Motor neuron (in vitro differentiated cells): ENCODE data around the gene HBP1. TPM values are rescaled to one million over a fixed set of nuclear protein-coding genes. Genes with fewer than 3 reads are reported as not detected.

Experiments used
- ATAC-seq, 8 experiments: fragments of 200-7000 bp; cut with Tn5 transposase; replicated peaks in 6 of 8; 2 replicates each; pipeline ENCODE4 v1.8.0; 2021; ENCODE audit warnings: mild to moderate bottlenecking in 8 of 8, moderate library complexity in 8 of 8
- H3K27ac ChIP-seq, 2 donors: fragments of 250-450 bp; sonication (Bioruptor Pico); 2 replicates each; pipeline ENCODE4 v1.9.0; 2021; ENCODE audit warnings: antibody characterized with exemption in 2 of 2, mild to moderate bottlenecking in 2 of 2, moderate library complexity in 1 of 2
- H3K4me1 ChIP-seq, 2 donors: fragments of 250-450 bp; sonication (Bioruptor Pico); replicated peaks in 1 of 2; 2 replicates each; pipeline ENCODE4 v1.6.1; 2021; ENCODE audit warnings: antibody characterized with exemption in 2 of 2, mild to moderate bottlenecking in 2 of 2, moderate library complexity in 1 of 2
- H3K4me3 ChIP-seq, 5 donors: fragments of 250-450 bp; sonication (Bioruptor Pico); 2 replicates each; pipeline ENCODE4 v1.9.0; 2021; ENCODE audit warnings: antibody characterized with exemption in 5 of 5, mild to moderate bottlenecking in 5 of 5, moderate library complexity in 4 of 5
- WGBS, 10 experiments: fragments of 450-650 bp; shearing (Covaris generic); methylation state at CpG; one replicate each; pipeline ENCODE4 v1.0.0; 2022; 5-methylcytosine and 5-hydroxymethylcytosine counted together
- in situ Hi-C, 9 experiments: fragments of 400-800 bp; cut with MboI; loops; one replicate each; pipeline ENCODE4 v1.15.0; 2021; ENCODE audit warnings: low sequenced_read_pairs in 9 of 9, low pct_unique_long_range_greater_than_20kb in 2 of 9; ENCODE audit not compliant: unreplicated experiment in 9 of 9
- total RNA-seq, 8 experiments: library from RNA; unstranded; fragments of 300-600 nt; gene quantifications; 2 replicates each; pipeline versions ENCODE4 v1.2.3 to v1.2.4, GENCODE V29; 2022

Gene HBP1
- total RNA-seq, 8 experiments from 2014 or later = 30.4 to 101 (median 61.2) TPM

- 53 to 100% (median 79%) methylated on average over 1 to 2 of the region's 2 CpGs; no CpG with 5 or more reads in 1 of the 10 experiments for WGBS, 10 experiments
- Histone ChIP-seq H3K4me3 (no peak overlapping the region), H3K27ac (no peak overlapping the region), H3K4me1 (no peaks in the 10 kb centered on the region)
- ATAC-seq = no peak
- in situ Hi-C loops = loop anchor here in 1 of 9 experiments (25.0 kb wide), 1 partner anchor 198 kb away; no protein-coding TSS in a partner anchor
Measured at GRCh38 chr7:107160389-107160788, 8.4 kb upstream of the HBP1 start.

DNA sequence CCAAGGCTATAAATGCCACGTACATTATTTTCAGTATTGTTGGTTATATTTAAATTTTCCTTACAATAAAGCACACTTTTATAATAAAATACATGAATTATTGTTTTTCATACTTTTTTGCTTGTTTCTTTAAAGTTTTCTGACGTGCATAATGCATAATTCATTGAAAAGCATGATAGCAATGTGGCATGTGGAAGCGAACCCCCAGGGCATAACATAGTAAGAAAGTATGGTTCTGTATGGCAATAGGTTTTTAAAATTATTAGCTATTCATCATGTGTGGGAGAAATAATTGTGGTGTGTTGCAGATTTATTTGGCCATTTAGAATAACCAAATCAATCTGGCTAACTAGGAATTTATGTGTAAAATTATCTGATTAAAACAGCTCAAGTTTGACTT lies 7.4 kb upstream of the HBP1 start:
- Histone ChIP-seq H3K4me3 (no peak overlapping the region), H3K4me1 (no peaks in the 10 kb centered on the region), H3K27ac (no peak overlapping the region)
- in situ Hi-C loops = loop anchor here in 1 of 9 experiments (25.0 kb wide), 1 partner anchor 199 kb away; no protein-coding TSS in a partner anchor
- 49 to 100% (median 88%) methylated on average over 2 to 3 of the region's 3 CpGs; no CpG with 5 or more reads in 1 of the 10 experiments for WGBS, 10 experiments
- no peak for ATAC-seq

DNA sequence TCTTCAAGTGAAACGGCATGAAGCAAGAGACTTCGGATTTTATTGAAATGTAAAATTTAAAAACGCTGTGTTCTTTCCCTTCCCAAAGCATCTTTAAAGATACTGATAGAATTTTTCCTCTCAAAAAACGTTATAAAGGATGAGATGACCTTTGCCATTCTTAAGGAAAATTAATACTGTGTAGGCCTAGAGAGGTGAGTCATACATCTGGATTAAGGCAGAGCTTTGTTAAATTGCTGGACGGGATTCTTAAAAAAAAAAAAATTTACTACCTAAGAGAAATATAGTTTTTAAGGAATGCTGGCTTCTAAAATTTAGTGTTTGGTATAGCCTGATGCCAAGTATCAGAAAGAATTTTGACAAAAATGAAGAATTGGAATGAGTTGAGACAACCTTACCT lies 6.3 kb upstream of the HBP1 start:
- H3K4me1 ChIP-seq = no peaks in the 10 kb centered on the region
- 45 to 85% (median 67%) methylated on average over 1 to 5 of the region's 5 CpGs for WGBS, 10 experiments
- no peak overlapping the region for H3K4me3 ChIP-seq
- H3K27ac ChIP-seq = no peak overlapping the region
- in situ Hi-C loops = loop anchor here in 1 of 9 experiments (25.0 kb wide), 1 partner anchor 200 kb away; no protein-coding TSS in a partner anchor
- no peak for ATAC-seq

- Histone ChIP-seq H3K4me3 (no peak overlapping the region), H3K4me1 (no peaks in the 10 kb centered on the region), H3K27ac (no peak overlapping the region)
- WGBS, 10 experiments = 38 to 100% (median 57%) methylated on average over 1 to 2 of the region's 2 CpGs; no CpG with 5 or more reads in 1 of the 10 experiments
- ATAC-seq = no peak
- in situ Hi-C loops = loop anchor here in 1 of 9 experiments (25.0 kb wide), 1 partner anchor 202 kb away; no protein-coding TSS in a partner anchor
Measured at GRCh38 chr7:107164092-107164491, 4.7 kb upstream of the HBP1 start.

DNA sequence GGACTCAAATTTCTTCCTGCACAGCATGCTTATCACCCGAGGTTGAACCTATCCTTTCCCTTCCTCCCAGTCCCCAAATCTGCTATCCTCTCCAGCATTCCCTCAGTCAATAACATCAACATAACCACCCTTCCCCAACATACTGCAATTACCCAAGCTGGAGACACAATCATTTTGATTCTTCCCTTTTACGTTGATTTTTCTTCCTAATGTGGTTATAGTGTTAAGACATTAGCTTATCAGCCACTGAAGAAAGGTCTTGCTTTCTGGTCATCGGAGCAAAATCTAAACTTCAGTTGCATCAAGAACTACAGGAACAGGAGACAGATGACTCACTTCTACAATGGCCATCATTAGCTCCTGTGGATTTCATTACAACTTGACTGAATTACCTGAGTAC lies 3.5 kb upstream of the HBP1 start:
- H3K4me1 ChIP-seq = no peaks in the 10 kb centered on the region
- ATAC-seq = no peak
- H3K4me3 ChIP-seq = no peak overlapping the region
- in situ Hi-C loops = loop anchor here in 1 of 9 experiments (25.0 kb wide), 1 partner anchor 203 kb away; no protein-coding TSS in a partner anchor
- H3K27ac ChIP-seq = no peak overlapping the region
- WGBS, 10 experiments = 14 to 100% (median 76%) methylated on average over 1 to 3 of the region's 3 CpGs; no CpG with 5 or more reads in 2 of the 10 experiments

DNA sequence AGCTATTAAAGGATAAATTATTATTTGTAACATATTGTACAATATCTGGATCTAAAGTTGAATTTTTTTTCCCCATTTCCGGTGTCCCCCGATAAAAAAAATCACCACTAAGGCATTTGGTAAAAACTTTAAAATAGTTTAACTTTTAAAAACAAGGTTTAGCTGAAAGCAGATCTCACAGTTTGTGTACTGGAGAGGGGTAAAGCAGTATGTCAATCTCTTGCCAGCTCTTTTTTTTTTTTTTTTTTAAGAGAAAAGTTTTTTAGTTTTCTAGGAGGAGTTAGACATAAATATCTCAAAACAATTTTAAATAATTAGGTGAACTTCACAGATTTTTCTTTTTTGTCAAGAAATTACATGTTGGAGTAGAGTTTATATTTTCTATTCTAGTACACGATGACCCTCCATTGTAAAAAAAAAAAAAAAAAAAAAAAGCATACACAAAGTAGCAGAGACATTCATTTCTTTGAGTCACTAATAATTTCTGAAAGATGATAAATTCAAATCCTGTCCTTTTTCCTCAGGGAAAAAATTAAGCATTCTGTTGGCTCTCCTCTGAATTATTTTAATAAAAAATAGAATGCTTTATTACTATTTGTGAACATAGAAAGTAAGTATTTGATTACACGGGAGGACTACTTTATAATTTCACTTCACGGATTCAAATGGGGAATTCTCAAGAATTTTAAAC lies 1.9 kb upstream of the HBP1 start:
- Histone ChIP-seq H3K4me1 (peaks cover 0 to 3% of the 10 kb centered on the region in 2 donors), H3K4me3 (peak overlapping the region; percentile 40 to 47 (median 42)), H3K27ac (peak overlapping the region; percentile 89 to 96)
- no peak for ATAC-seq
- 15 to 100% (median 44%) methylated on average over 1 to 5 of the region's 5 CpGs for WGBS, 10 experiments
- in situ Hi-C loops = loop anchor here in 1 of 9 experiments (25.0 kb wide), 1 partner anchor 205 kb away; no protein-coding TSS in a partner anchor

DNA sequence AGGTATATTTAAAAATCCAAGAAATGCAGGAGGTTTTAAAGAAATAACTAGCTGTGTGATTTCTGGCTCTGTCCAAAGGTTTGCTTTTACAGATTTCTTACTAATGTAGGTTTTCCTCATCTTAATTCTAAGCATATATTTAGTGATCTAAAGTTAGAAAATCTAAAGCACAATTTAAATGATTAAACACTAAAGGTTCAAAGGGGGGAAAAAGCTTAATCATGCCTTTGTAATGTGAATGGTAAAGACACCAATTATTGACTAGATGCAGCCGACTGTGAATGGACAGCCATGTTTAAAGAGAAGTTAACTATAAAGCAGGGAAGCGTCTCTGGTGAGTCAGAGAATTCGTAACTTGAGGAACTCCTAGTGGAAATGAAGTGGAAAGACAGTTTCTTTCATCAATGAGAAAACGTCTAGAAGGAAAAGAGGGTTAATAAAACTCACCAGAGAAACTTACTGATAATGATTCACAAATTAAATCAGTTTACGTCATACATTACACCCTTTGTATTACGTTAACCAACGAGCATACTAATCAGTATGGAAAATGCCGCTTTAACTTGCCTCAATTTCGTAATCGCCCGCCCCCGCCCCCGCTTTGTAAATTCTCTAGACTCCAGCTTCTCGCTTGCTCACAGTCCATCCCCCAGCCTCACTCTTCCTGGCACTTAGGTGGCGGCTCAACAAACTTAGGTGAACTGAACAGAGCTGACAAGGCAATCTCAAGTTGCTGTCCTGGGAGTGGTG lies 1.1 kb upstream of the HBP1 start:
- peak overlapping the region; percentile 89 to 96 for H3K27ac ChIP-seq
- in situ Hi-C loops = loop anchor here in 1 of 9 experiments (25.0 kb wide), 1 partner anchor 205 kb away; no protein-coding TSS in a partner anchor
- peak in 6 of 8 experiments; percentile 3 to 7 (median 5) for ATAC-seq
- peaks cover 0 to 3% of the 10 kb centered on the region in 2 donors for H3K4me1 ChIP-seq
- WGBS, 10 experiments = 0 to 2% (median 0%) methylated on average over 1 to 12 of the region's 15 CpGs
- peak overlapping the region; percentile 40 to 47 (median 42) for H3K4me3 ChIP-seq

- peak overlapping the region; percentile 90 to 97 for H3K27ac ChIP-seq
- in situ Hi-C loops = loop anchor here in 1 of 9 experiments (25.0 kb wide), 1 partner anchor 207 kb away; no protein-coding TSS in a partner anchor
- H3K4me1 ChIP-seq = peaks cover under 1 to 3% of the 10 kb centered on the region in 2 donors
- WGBS, 10 experiments = 0% methylated on average over 1 of the region's 73 CpGs; no CpG with 5 or more reads in 8 of the 10 experiments
- H3K4me3 ChIP-seq = peak overlapping the region; percentile 63 to 89 (median 81)
- ATAC-seq = peak; percentile 47 to 62 (median 55)
Measured at GRCh38 chr7:107169120-107170050, 582 bp downstream of the HBP1 start.

- peak overlapping the region; percentile 4 to 97 for H3K27ac ChIP-seq
- in situ Hi-C loops = loop anchor here in 1 of 9 experiments (25.0 kb wide), 1 partner anchor 208 kb away; no protein-coding TSS in a partner anchor
- no peak for ATAC-seq
- peak overlapping the region; percentile 63 to 89 (median 81) for H3K4me3 ChIP-seq
- WGBS, 10 experiments = 0 to 30% (median 10%) methylated on average over 3 to 13 of the region's 13 CpGs
- peaks cover 2 to 3% of the 10 kb centered on the region in 2 donors for H3K4me1 ChIP-seq
Measured at GRCh38 chr7:107170051-107170915, 1.5 kb downstream of the HBP1 start.

DNA sequence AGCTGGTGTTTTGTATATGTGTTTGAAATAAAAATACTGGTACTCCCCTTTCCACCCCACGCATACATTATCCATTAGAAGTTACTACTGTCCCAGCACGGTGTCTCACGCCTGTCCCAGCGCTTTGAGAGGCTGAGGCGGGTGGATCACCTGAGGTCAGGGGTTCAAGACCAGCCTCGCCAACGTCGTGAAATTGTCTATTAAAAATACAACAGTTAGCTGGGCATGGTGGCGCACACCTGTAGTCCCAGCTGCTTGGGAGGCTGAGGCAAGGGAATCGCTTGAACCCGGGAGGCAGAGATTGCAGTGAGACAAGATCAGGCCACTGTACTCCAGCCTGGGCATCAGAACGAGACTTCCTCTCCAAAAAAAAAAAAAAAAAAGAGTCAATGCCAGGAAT lies 2.7 kb downstream of the HBP1 start:
- no peak for ATAC-seq
- Histone ChIP-seq H3K4me1 (peaks cover 2 to 3% of the 10 kb centered on the region in 2 donors), H3K4me3 (no peak overlapping the region), H3K27ac (no peak overlapping the region)
- in situ Hi-C loops = loop anchor here in 1 of 9 experiments (25.0 kb wide), 1 partner anchor 209 kb away; no protein-coding TSS in a partner anchor
- 87 to 100% (median 100%) methylated on average over 1 to 9 of the region's 12 CpGs; no CpG with 5 or more reads in 1 of the 10 experiments for WGBS, 10 experiments

DNA sequence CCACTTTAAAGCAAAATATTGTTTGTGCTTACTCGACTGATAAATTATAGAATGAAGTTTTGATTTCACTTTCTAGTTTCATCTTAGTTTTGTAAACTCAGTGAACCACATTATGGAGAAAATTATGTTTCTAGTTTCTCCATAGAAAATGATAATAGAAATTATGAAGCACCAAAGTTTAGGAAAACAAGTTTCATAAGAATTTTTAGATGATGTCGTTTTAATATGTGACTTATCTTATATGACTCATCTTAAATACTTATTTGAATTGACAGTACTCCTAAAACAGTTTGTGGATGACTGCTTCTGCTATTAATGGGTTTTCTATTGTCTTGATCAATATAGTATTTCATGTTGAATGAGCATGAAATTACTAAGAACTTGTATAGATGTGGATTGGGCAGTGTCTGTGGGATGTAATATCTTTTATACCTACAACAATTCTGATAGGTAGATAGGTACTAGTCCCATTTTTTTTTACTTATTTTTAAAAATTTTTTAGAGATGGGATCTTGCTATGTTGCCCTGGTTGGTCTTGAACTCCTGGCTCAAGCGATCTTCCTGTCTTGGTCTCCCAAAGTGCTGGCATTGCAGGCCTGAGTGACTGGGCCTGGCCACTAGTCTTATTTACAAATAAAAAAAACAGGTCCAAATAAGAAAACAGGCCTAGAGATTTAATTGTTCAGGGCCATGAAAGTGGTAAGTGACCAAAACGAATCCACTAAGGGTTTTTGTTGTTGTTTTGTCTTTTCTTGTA lies 3.7 kb downstream of the HBP1 start:
- ATAC-seq = no peak
- WGBS, 10 experiments = 47 to 100% (median 84%) methylated on average over 2 to 4 of the region's 4 CpGs
- H3K4me3 ChIP-seq = no peak overlapping the region
- in situ Hi-C loops = loop anchor here in 1 of 9 experiments (25.0 kb wide), 1 partner anchor 210 kb away; no protein-coding TSS in a partner anchor
- H3K27ac ChIP-seq = no peak overlapping the region
- H3K4me1 ChIP-seq = peaks cover 2 to 3% of the 10 kb centered on the region in 2 donors
